OCI-LY7 (cell line): Measurements from ENCODE around the gene METTL14. TPM values are rescaled to one million over a fixed set of nuclear protein-coding genes. Genes with fewer than 3 reads are reported as not detected.

Source experiments
- BruUV-seq: library from RNA; stranded (reverse); fragments of 400-500 nt; replicated peaks from 2 replicates; lab custom pipeline; 2021; lab: Mats Ljungman, UMichigan
- CTCF ChIA-PET: fragments of 300-600 bp; sonication (Branson Sonifier 250); formaldehyde crosslinking; loops from one replicate; lab custom pipeline; 2022; ENCODE audit warnings: antibody characterized with exemption; ENCODE audit not compliant: unreplicated experiment; lab: Charles Lee
- POLR2A ChIA-PET: fragments of 300-600 bp; sonication (Branson Sonifier 250); formaldehyde crosslinking; loops from one replicate; lab custom pipeline; 2022; ENCODE audit warnings: antibody characterized with exemption; lab: Charles Lee
- DNase-seq: peaks from one replicate; pipeline ENCODE4 v3.0.0-alpha.2; 2015; ENCODE audit warnings: low spot score
- H2AFZ ChIP-seq: fragments of 200-600 bp; sonication (generic), shearing (Covaris generic); 2 replicates; pipeline ENCODE4 v1.6.1; 2014; ENCODE audit warnings: mild to moderate bottlenecking, antibody characterized with exemption, low read length, moderate library complexity
- H3K27ac ChIP-seq: fragments of 200-600 bp; sonication (generic); 2 replicates; pipeline ENCODE4 v1.5.1; 2014; ENCODE audit warnings: mixed run types, low read depth, mild to moderate bottlenecking, moderate library complexity, low read length, inconsistent platforms; ENCODE audit not compliant: poor library complexity, severe bottlenecking
- H3K36me3 ChIP-seq: fragments of 200-600 bp; sonication (generic); 2 replicates; pipeline ENCODE4 v1.6.1; 2014; ENCODE audit warnings: mild to moderate bottlenecking, antibody characterized with exemption, low read length, moderate library complexity, mixed read lengths; ENCODE audit not compliant: insufficient read depth
- H3K4me1 ChIP-seq: fragments of 200-600 bp; sonication (generic); 2 replicates; pipeline ENCODE4 v1.5.1; 2014; ENCODE audit warnings: mild to moderate bottlenecking, low read length; ENCODE audit not compliant: insufficient read depth, poor library complexity, severe bottlenecking
- H3K4me2 ChIP-seq: fragments of 200-600 bp; sonication (generic); 2 replicates; pipeline ENCODE4 v1.6.1; 2014; ENCODE audit warnings: mild to moderate bottlenecking, low read length
- H3K4me3 ChIP-seq: fragments of 200-600 bp; sonication (generic); 2 replicates; pipeline ENCODE4 v1.5.1; 2014; ENCODE audit warnings: mild to moderate bottlenecking, low read depth, low read length; ENCODE audit not compliant: poor library complexity, severe bottlenecking
- H3K79me2 ChIP-seq: fragments of 200-600 bp; sonication (generic); 2 replicates; pipeline ENCODE4 v1.6.1; 2016; ENCODE audit warnings: low read depth, mild to moderate bottlenecking, low read length, moderate library complexity, mixed read lengths; ENCODE audit not compliant: insufficient read depth
- H3K9me2 ChIP-seq: fragments of 200-600 bp; sonication (generic); 2 replicates; pipeline ENCODE4 v1.6.1; 2016; ENCODE audit warnings: mild to moderate bottlenecking, low read length, mixed read lengths; ENCODE audit not compliant: insufficient read depth
- H3K9me3 ChIP-seq: fragments of 200-600 bp; sonication (generic); 2 replicates; pipeline ENCODE4 v1.6.1; 2014; ENCODE audit warnings: mild to moderate bottlenecking, mixed run types, low read length, mixed read lengths
- H4K20me1 ChIP-seq: fragments of 200-600 bp; sonication (generic); 2 replicates; pipeline ENCODE4 v1.6.1; 2014; ENCODE audit warnings: mild to moderate bottlenecking, antibody characterized with exemption, low read length, moderate library complexity, mixed read lengths; ENCODE audit not compliant: insufficient read depth
- EZH2phosphoT487 ChIP-seq: fragments of 200-600 bp; sonication (generic); IDR thresholded peaks from 2 replicates; pipeline ENCODE4 v1.6.1; 2018; ENCODE audit warnings: low read depth, borderline replicate concordance, mild to moderate bottlenecking, mixed run types, antibody characterized with exemption, low read length, moderate library complexity, mixed read lengths
- intact Hi-C: fragments of 100-400 bp; cut with micrococcal nuclease; formaldehyde crosslinking; loops from one replicate; pipeline ENCODE4 v1.10.0; 2022; ENCODE audit not compliant: unreplicated experiment
- total RNA-seq, 2 experiments: library from RNA; depleted of rRNA in 1 of 2; stranded (reverse); fragments of >200 nt in 1 of 2; shearing (Covaris generic) in 1 of 2; gene quantifications; 2 replicates each; pipeline ENCODE4 v1.2.3, GENCODE V29; 2014 to 2022
- TF ChIP-seq, protein P1 (sequence below): fragments of 200-600 bp; sonication (generic); conservative IDR thresholded peaks from 2 replicates; pipeline ENCODE4 v1.5.1; 2014; ENCODE audit warnings: mild to moderate bottlenecking, antibody characterized with exemption, low read length, moderate library complexity, mixed read lengths

METTL14 gene
- total RNA-seq, 2 experiments from 2014 or later = 17.5 to 41.7 TPM

DNA sequence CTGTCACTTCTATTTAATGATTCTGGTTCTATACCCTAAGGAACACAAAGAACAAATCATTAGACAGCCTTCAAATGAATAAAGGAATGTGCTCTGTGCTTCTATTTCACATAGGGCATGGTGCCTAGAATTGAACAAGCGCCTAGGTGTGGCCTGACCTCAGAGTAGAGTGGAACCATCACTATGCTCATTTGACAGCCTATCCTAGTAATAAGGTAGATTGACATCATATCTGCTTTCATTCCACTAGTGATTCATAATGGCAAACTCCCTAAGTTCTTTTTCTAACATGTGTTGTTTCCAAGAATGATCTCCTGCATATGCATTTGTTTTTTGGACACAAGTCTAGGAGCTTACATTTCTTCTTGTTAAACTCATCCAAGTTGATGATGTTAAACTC, 36.6 kb downstream of the METTL14 start:
- intact Hi-C loops = no loop called here

DNA sequence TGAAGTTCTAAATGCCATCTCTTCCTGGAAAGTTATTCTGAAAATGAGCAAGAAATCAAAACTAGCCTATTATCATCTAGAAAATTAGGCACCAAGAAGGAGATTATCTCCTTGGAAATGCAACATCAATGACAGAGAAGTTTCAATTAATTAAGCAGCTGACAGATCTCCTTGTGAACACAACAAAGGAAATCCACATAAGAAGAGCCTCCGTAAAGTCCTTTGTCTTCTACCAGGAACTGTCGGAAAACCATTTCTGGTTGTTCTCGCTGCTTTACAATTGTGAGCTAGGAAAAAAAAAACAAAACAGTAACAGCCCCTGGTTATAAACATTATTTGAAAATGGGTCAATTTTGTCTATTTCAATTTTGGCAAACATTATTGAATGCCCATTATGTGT, 38.2 kb downstream of the METTL14 start:
- Histone ChIP-seq H4K20me1 (no peaks in the 10 kb centered on the region), H3K79me2 (no peaks in the 10 kb centered on the region), H3K9me2 (no peaks in the 10 kb centered on the region), H3K4me3 (no peak overlapping the region), H3K36me3 (peaks cover 59% of the 10 kb centered on the region), H3K9me3 (no peaks in the 10 kb centered on the region), H2AFZ (no peak overlapping the region), H3K27ac (no peak overlapping the region), H3K4me2 (no peak overlapping the region), H3K4me1 (peaks cover 4% of the 10 kb centered on the region)
- TF ChIP-seq, protein P1, sequence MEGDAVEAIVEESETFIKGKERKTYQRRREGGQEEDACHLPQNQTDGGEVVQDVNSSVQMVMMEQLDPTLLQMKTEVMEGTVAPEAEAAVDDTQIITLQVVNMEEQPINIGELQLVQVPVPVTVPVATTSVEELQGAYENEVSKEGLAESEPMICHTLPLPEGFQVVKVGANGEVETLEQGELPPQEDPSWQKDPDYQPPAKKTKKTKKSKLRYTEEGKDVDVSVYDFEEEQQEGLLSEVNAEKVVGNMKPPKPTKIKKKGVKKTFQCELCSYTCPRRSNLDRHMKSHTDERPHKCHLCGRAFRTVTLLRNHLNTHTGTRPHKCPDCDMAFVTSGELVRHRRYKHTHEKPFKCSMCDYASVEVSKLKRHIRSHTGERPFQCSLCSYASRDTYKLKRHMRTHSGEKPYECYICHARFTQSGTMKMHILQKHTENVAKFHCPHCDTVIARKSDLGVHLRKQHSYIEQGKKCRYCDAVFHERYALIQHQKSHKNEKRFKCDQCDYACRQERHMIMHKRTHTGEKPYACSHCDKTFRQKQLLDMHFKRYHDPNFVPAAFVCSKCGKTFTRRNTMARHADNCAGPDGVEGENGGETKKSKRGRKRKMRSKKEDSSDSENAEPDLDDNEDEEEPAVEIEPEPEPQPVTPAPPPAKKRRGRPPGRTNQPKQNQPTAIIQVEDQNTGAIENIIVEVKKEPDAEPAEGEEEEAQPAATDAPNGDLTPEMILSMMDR = no peak
- no peak for TF ChIP-seq EZH2phosphoT487
- no peak for DNase-seq
- BruUV-seq = no TSS peak
- ChIA-PET POLR2A (interaction anchor here (1.5 kb wide), 1 partner anchor 22 kb away, joined by 3 read pairs; no protein-coding TSS in a partner anchor), CTCF (no interaction called here)
- intact Hi-C loops = no loop called here

More for the DNA sequence above, 36.6 kb downstream of the METTL14 start:
- Histone ChIP-seq H3K4me3 (no peak overlapping the region), H4K20me1 (no peaks in the 10 kb centered on the region), H3K79me2 (no peaks in the 10 kb centered on the region), H3K36me3 (peaks cover 43% of the 10 kb centered on the region), H2AFZ (no peak overlapping the region), H3K4me1 (no peaks in the 10 kb centered on the region), H3K27ac (no peak overlapping the region), H3K9me3 (no peaks in the 10 kb centered on the region), H3K9me2 (no peaks in the 10 kb centered on the region), H3K4me2 (no peak overlapping the region)
- ChIA-PET CTCF (no interaction called here), POLR2A (interaction anchor here (0.6 kb wide), 1 partner anchor 35 kb away, joined by 3 read pairs; no protein-coding TSS in a partner anchor)
- no TSS peak for BruUV-seq
- no peak for DNase-seq
- TF ChIP-seq EZH2phosphoT487 = no peak
- TF ChIP-seq, protein P1 = no peak

DNA sequence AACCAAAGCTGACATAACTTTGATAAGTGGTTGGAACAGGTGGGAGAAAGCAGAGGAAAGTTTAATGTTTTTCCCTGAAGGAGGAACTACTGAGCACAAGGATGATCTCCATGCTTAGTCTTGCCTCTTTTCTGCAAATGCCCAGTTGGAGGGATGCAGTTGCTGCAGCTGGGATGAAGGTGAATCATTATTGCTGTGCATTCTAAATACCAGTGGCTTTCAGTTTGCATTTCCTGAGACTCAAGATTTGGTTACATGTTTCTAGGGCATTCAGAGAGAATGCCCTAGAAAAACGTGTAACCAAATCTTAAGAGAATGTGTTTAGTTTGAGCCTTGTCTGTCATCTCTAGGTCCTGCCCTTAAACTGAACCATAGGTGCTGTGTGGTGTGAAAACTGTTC, 42.2 kb downstream of the METTL14 start:
- Histone ChIP-seq H3K27ac (no peak overlapping the region), H4K20me1 (no peaks in the 10 kb centered on the region), H3K79me2 (no peaks in the 10 kb centered on the region), H3K9me3 (no peaks in the 10 kb centered on the region), H3K4me3 (no peak overlapping the region), H3K4me2 (no peak overlapping the region), H3K36me3 (peaks cover 87% of the 10 kb centered on the region), H2AFZ (no peak overlapping the region), H3K4me1 (peaks cover 4% of the 10 kb centered on the region), H3K9me2 (no peaks in the 10 kb centered on the region)
- DNase-seq = no peak
- ChIA-PET CTCF (no interaction called here), POLR2A (interaction anchor here (1.0 to 1.4 kb wide), 4 partner anchors 10 to 33 kb away, joined by 3 to 6 read pairs (median 5); no protein-coding TSS in a partner anchor)
- TF ChIP-seq, protein P1 = no peak
- no peak for TF ChIP-seq EZH2phosphoT487
- BruUV-seq = no TSS peak
- intact Hi-C loops = no loop called here
